Nephron progenitor cell (in vitro differentiated cells): Measurements from ENCODE around the gene HSH2D.

ENCODE experiments used
- DNase-seq: peaks from one replicate; pipeline ENCODE4 v3.0.0; 2021
- H3K27ac Mint-ChIP-seq: 2 replicates; pipeline ENCODE4 v1.8.0; 2021; ENCODE audit warnings: mild to moderate bottlenecking, moderate library complexity, mixed read lengths
- H3K27me3 Mint-ChIP-seq: 2 replicates; pipeline ENCODE4 v1.8.0; 2021; ENCODE audit warnings: mild to moderate bottlenecking, low read depth, mixed read lengths; ENCODE audit not compliant: poor library complexity
- H3K36me3 Mint-ChIP-seq: 2 replicates; pipeline ENCODE4 v1.8.0; 2021; ENCODE audit warnings: low read depth, mixed read lengths
- H3K4me1 Mint-ChIP-seq: 2 replicates; pipeline ENCODE4 v1.8.0; 2021; ENCODE audit warnings: mixed read lengths
- H3K4me3 Mint-ChIP-seq: 2 replicates; pipeline ENCODE4 v1.8.0; 2021; ENCODE audit warnings: mild to moderate bottlenecking, moderate library complexity, mixed read lengths
- H3K9me3 Mint-ChIP-seq: 2 replicates; pipeline ENCODE4 v1.8.0; 2021; ENCODE audit warnings: mild to moderate bottlenecking, moderate library complexity, mixed read lengths
- CTCF ChIP-seq: fragments of 200-600 bp; sonication (generic); IDR thresholded peaks from 2 replicates; pipeline ENCODE4 v1.5.0; 2021; ENCODE audit warnings: antibody characterized with exemption

Gene HSH2D

GRCh38 chr19:16164222-16164890 is 20.9 kb downstream of the HSH2D start:
- H3K9me3 Mint-ChIP-seq, result no peaks in the 10 kb centered on the region
- H3K4me3 Mint-ChIP-seq, result no peak overlapping the region
- H3K27ac Mint-ChIP-seq, result no peak overlapping the region
- no peaks in the 10 kb centered on the region for H3K4me1 Mint-ChIP-seq
- TF ChIP-seq CTCF, result no peak
- peaks cover 9% of the 10 kb centered on the region for H3K27me3 Mint-ChIP-seq
- DNase-seq, result no peak
- no peaks in the 10 kb centered on the region for H3K36me3 Mint-ChIP-seq

- no peak for DNase-seq
- no peak for TF ChIP-seq CTCF
- Mint-ChIP-seq H3K27me3 (peaks cover 16% of the 10 kb centered on the region), H3K9me3 (no peaks in the 10 kb centered on the region), H3K36me3 (no peaks in the 10 kb centered on the region), H3K4me3 (no peak overlapping the region), H3K27ac (no peak overlapping the region), H3K4me1 (no peaks in the 10 kb centered on the region)
Measured at GRCh38 chr19:16166417-16166816, 22.9 kb downstream of the HSH2D start.

GRCh38 chr19:16167055-16167454 is 23.6 kb downstream of the HSH2D start:
- Mint-ChIP-seq H3K9me3 (no peaks in the 10 kb centered on the region), H3K36me3 (no peaks in the 10 kb centered on the region), H3K27me3 (peaks cover 15% of the 10 kb centered on the region), H3K4me3 (no peak overlapping the region), H3K27ac (no peak overlapping the region), H3K4me1 (no peaks in the 10 kb centered on the region)
- TF ChIP-seq CTCF, result no peak
- DNase-seq, result no peak

GRCh38 chr19:16168465-16169081 is 25.1 kb downstream of the HSH2D start:
- Mint-ChIP-seq H3K27ac (peak overlapping the region; percentile 39), H3K4me3 (no peak overlapping the region), H3K9me3 (no peaks in the 10 kb centered on the region), H3K27me3 (peaks cover 26% of the 10 kb centered on the region), H3K36me3 (no peaks in the 10 kb centered on the region), H3K4me1 (peaks cover 10% of the 10 kb centered on the region)
- TF ChIP-seq CTCF, result no peak
- no peak for DNase-seq

- Mint-ChIP-seq H3K4me1 (peaks cover 10% of the 10 kb centered on the region), H3K27me3 (peaks cover 26% of the 10 kb centered on the region)
Measured at GRCh38 chr19:16170134-16170533, 26.6 kb downstream of the HSH2D start.

More at GRCh38 chr19:16170134-16170533, 26.6 kb downstream of the HSH2D start:
- H3K9me3 Mint-ChIP-seq, result peaks cover 4% of the 10 kb centered on the region
- no peak for DNase-seq
- H3K36me3 Mint-ChIP-seq, result no peaks in the 10 kb centered on the region
- H3K27ac Mint-ChIP-seq, result no peak overlapping the region
- no peak for TF ChIP-seq CTCF
- no peak overlapping the region for H3K4me3 Mint-ChIP-seq
